Fibroblast of lung (primary cell): ENCODE measurements around the gene TRAF4. TPM values are rescaled to one million over a fixed set of nuclear protein-coding genes. Genes with fewer than 3 reads are reported as not detected.

Source experiments
- DNase-seq, 2 donors: peaks; one replicate each; pipeline versions ENCODE4 v3.0.0 to v3.0.0-alpha.2; 2010; ENCODE audit warnings: low read depth in 2 of 2
- H2AFZ ChIP-seq: 2 replicates; pipeline ENCODE4 v1.5.1; 2012; ENCODE audit warnings: low read length, control low read depth, inconsistent platforms
- H3K27ac ChIP-seq: 2 replicates; pipeline ENCODE4 v1.5.1; 2011; ENCODE audit warnings: low read length, control low read depth; ENCODE audit not compliant: insufficient read depth
- H3K27me3 ChIP-seq: 2 replicates; pipeline ENCODE4 v1.5.1; 2011; ENCODE audit warnings: mild to moderate bottlenecking, low read length; ENCODE audit not compliant: control insufficient read depth, insufficient read depth
- H3K36me3 ChIP-seq: 2 replicates; pipeline ENCODE4 v1.5.1; 2011; ENCODE audit warnings: low read length; ENCODE audit not compliant: control insufficient read depth, insufficient read depth
- H3K4me1 ChIP-seq: 2 replicates; pipeline ENCODE4 v1.5.1; 2011; ENCODE audit warnings: low read length; ENCODE audit not compliant: control insufficient read depth, insufficient read depth; ENCODE audit errors: extremely low read depth
- H3K4me2 ChIP-seq: 2 replicates; pipeline ENCODE4 v1.5.1; 2011; ENCODE audit warnings: low read length, control low read depth; ENCODE audit not compliant: insufficient read depth; ENCODE audit errors: extremely low read depth
- H3K4me3 ChIP-seq, 4 experiments: fragments of 200-600 bp in 1 of 4; sonication (generic) in 1 of 4; replicated peaks in 1 of 4; 2 replicates each; pipeline ENCODE4 v1.5.1; 2011 to 2016; ENCODE audit warnings: low read length in 4 of 4, low read depth in 3 of 4, mild to moderate bottlenecking in 3 of 4, control low read depth in 2 of 4, inconsistent platforms in 1 of 4, mixed read lengths in 1 of 4; ENCODE audit not compliant: insufficient read depth in 1 of 4; ENCODE audit errors: control extremely low read depth in 1 of 4
- H3K79me2 ChIP-seq: 2 replicates; pipeline ENCODE4 v1.5.1; 2012; ENCODE audit warnings: mild to moderate bottlenecking, low read length, inconsistent platforms; ENCODE audit not compliant: control insufficient read depth, insufficient read depth
- H3K9ac ChIP-seq: 2 replicates; pipeline ENCODE4 v1.5.1; 2011; ENCODE audit warnings: mild to moderate bottlenecking, low read length, control low read depth; ENCODE audit not compliant: insufficient read depth
- H3K9me3 ChIP-seq: 2 replicates; pipeline ENCODE4 v1.5.1; 2012; ENCODE audit warnings: low read depth, low read length; ENCODE audit not compliant: control insufficient read depth, insufficient read depth
- H4K20me1 ChIP-seq: 2 replicates; pipeline ENCODE4 v1.5.1; 2011; ENCODE audit warnings: low read length; ENCODE audit not compliant: control insufficient read depth, insufficient read depth; ENCODE audit errors: extremely low read depth
- CTCF ChIP-seq, 2 donors: IDR thresholded peaks in 1 of 2; conservative IDR thresholded peaks in 1 of 2; 1 replicate in 1 of 2; 2 replicates in 1 of 2; pipeline ENCODE4 v1.5.1; 2011 to 2012; ENCODE audit warnings: low read length in 2 of 2, control low read depth in 1 of 2, inconsistent platforms in 1 of 2, low read depth in 1 of 2, mild to moderate bottlenecking in 1 of 2
- EZH2 ChIP-seq: IDR thresholded peaks from 2 replicates; pipeline ENCODE4 v1.5.1; 2012; ENCODE audit warnings: low read length, control low read depth, mild to moderate bottlenecking; ENCODE audit errors: missing control alignments
- polyA plus RNA-seq, 2 donors: library from polyadenylated mRNA; depleted of rRNA in 1 of 2; stranded (reverse) in 1 of 2; unstranded in 1 of 2; fragments of >200 nt; gene quantifications; 2 replicates each; pipeline ENCODE4 v1.2.1, GENCODE V29; 2011 to 2012; ENCODE audit warnings: missing spikeins in 1 of 2
- total RNA-seq: library from RNA; depleted of rRNA; stranded (reverse); fragments of >200 nt; gene quantifications from 2 replicates; pipeline ENCODE4 v1.2.1, GENCODE V29; 2014

Gene TRAF4
- total and polyA plus RNA-seq, 2 donors (not counting 1 experiment from before 2014, with no cell fraction given) = 17.5 to 28.7 TPM

- H3K9ac ChIP-seq = no peak overlapping the region
- H3K79me2 ChIP-seq = peaks cover 26% of the 10 kb centered on the region
- H3K4me3 ChIP-seq = no peak overlapping the region
- peaks cover 33% of the 10 kb centered on the region for H3K36me3 ChIP-seq
- no peak overlapping the region for H3K27ac ChIP-seq
- DNase-seq = peak; percentile 85 to 93
- H3K27me3 ChIP-seq = no peaks in the 10 kb centered on the region
- no peak overlapping the region for H3K4me2 ChIP-seq
- no peak overlapping the region for H2AFZ ChIP-seq
- TF ChIP-seq CTCF (conservative IDR thresholded peaks at IDR 0.05 in 1 of 2, IDR thresholded peaks at IDR 0.05 in 1 of 2; ENCODE audit: low read depth in 1 of 2, low read length in 2 of 2) (peak; percentile 99 to 100), EZH2 (no peak)
- H3K9me3 ChIP-seq = no peaks in the 10 kb centered on the region
- peaks cover 9% of the 10 kb centered on the region for H3K4me1 ChIP-seq
- no peaks in the 10 kb centered on the region for H4K20me1 ChIP-seq
These were observed 6.6 kb downstream of the TRAF4 start for GRCh38 chr17:28750178-28751047.

GRCh38 chr17:28751600-28752366 is 8.0 kb downstream of the TRAF4 start:
- Histone ChIP-seq H3K9me3 (no peaks in the 10 kb centered on the region), H3K4me1 (peaks cover 2% of the 10 kb centered on the region), H3K27me3 (no peaks in the 10 kb centered on the region), H2AFZ (no peak overlapping the region), H3K4me3 (no peak overlapping the region), H3K36me3 (peaks cover 33% of the 10 kb centered on the region), H3K9ac (no peak overlapping the region), H3K4me2 (no peak overlapping the region), H3K27ac (no peak overlapping the region), H4K20me1 (no peaks in the 10 kb centered on the region), H3K79me2 (peaks cover 13% of the 10 kb centered on the region)
- TF ChIP-seq CTCF (conservative IDR thresholded peaks at IDR 0.05 in 1 of 2, IDR thresholded peaks at IDR 0.05 in 1 of 2; ENCODE audit: low read depth in 1 of 2, low read length in 2 of 2) = no peak
- no peak for TF ChIP-seq EZH2
- DNase-seq = no peak

- TF ChIP-seq CTCF (conservative IDR thresholded peaks at IDR 0.05 in 1 of 2, IDR thresholded peaks at IDR 0.05 in 1 of 2; ENCODE audit: low read depth in 1 of 2, low read length in 2 of 2) (no peak), EZH2 (no peak)
- H3K9me3 ChIP-seq = no peaks in the 10 kb centered on the region
- no peak overlapping the region for H3K27ac ChIP-seq
- H3K4me1 ChIP-seq = peaks cover 2% of the 10 kb centered on the region
- no peak overlapping the region for H2AFZ ChIP-seq
- DNase-seq = peak; percentile 26 to 56
- H4K20me1 ChIP-seq = no peaks in the 10 kb centered on the region
- peaks cover 24% of the 10 kb centered on the region for H3K36me3 ChIP-seq
- peaks cover 2% of the 10 kb centered on the region for H3K79me2 ChIP-seq
- no peaks in the 10 kb centered on the region for H3K27me3 ChIP-seq
- H3K4me2 ChIP-seq = no peak overlapping the region
- no peak overlapping the region for H3K9ac ChIP-seq
- H3K4me3 ChIP-seq = no peak overlapping the region
These were observed 11.7 kb downstream of the TRAF4 start for GRCh38 chr17:28755486-28755885.
